ENCODE measurements around the gene APOBEC3G.

The APOBEC3G gene

GRCh38 chr22:39110631-39111561 is 33.8 kb downstream of the APOBEC3G start:
- DNase-seq, result no peak
- Histone ChIP-seq H3K4me3 (no peak overlapping the region), H3K27ac (no peak overlapping the region), H3K9me3 (no peaks in the 10 kb centered on the region), H3K4me1 (no peaks in the 10 kb centered on the region), H3K27me3 (peaks cover 0 to 4% of the 10 kb centered on the region in 2 donors), H3K36me3 (no peaks in the 10 kb centered on the region)
- intact Hi-C loops (cut with DNase I; ENCODE audit: low total_unique reads), result no loop called here
- no peak for TF ChIP-seq CTCF (IDR thresholded peaks at IDR 0.05)

- Histone ChIP-seq H3K27ac (no peak overlapping the region), H3K9me3 (no peaks in the 10 kb centered on the region), H3K36me3 (no peaks in the 10 kb centered on the region), H3K27me3 (peaks cover 0 to 14% of the 10 kb centered on the region in 2 donors), H3K4me1 (no peaks in the 10 kb centered on the region), H3K4me3 (no peak overlapping the region)
- DNase-seq, result no peak
- TF ChIP-seq CTCF (IDR thresholded peaks at IDR 0.05), result no peak
- intact Hi-C loops (cut with DNase I; ENCODE audit: low total_unique reads), result no loop called here
Measured at GRCh38 chr22:39114112-39114511, 37.0 kb downstream of the APOBEC3G start.

- Histone ChIP-seq H3K27me3 (peaks cover 0 to 14% of the 10 kb centered on the region in 2 donors), H3K9me3 (no peaks in the 10 kb centered on the region), H3K27ac (no peak overlapping the region), H3K4me3 (no peak overlapping the region), H3K36me3 (no peaks in the 10 kb centered on the region), H3K4me1 (no peaks in the 10 kb centered on the region)
- no peak for TF ChIP-seq CTCF (IDR thresholded peaks at IDR 0.05)
- no peak for DNase-seq
- intact Hi-C loops (cut with DNase I; ENCODE audit: low total_unique reads), result no loop called here
Measured at GRCh38 chr22:39115570-39115969, 38.5 kb downstream of the APOBEC3G start.

- Histone ChIP-seq H3K4me3 (no peak overlapping the region), H3K36me3 (no peaks in the 10 kb centered on the region), H3K27ac (no peak overlapping the region), H3K27me3 (peaks cover 0 to 14% of the 10 kb centered on the region in 2 donors), H3K9me3 (no peaks in the 10 kb centered on the region), H3K4me1 (no peaks in the 10 kb centered on the region)
- intact Hi-C loops (cut with DNase I; ENCODE audit: low total_unique reads), result no loop called here
- DNase-seq, result no peak
- TF ChIP-seq CTCF (IDR thresholded peaks at IDR 0.05), result no peak
Measured at GRCh38 chr22:39115977-39116621, 39.0 kb downstream of the APOBEC3G start.

GRCh38 chr22:39117585-39118191 is 40.6 kb downstream of the APOBEC3G start:
- TF ChIP-seq CTCF (IDR thresholded peaks at IDR 0.05), result no peak
- Histone ChIP-seq H3K4me3 (no peak overlapping the region), H3K27me3 (peaks cover 0 to 14% of the 10 kb centered on the region in 2 donors), H3K9me3 (no peaks in the 10 kb centered on the region), H3K36me3 (no peaks in the 10 kb centered on the region), H3K4me1 (no peaks in the 10 kb centered on the region), H3K27ac (no peak overlapping the region)
- DNase-seq, result no peak
- intact Hi-C loops (cut with DNase I; ENCODE audit: low total_unique reads), result no loop called here

Data from tibial artery (tissue), 4 donors.